ENCODE results near the gene ACOD1.

ACOD1 gene

DNA sequence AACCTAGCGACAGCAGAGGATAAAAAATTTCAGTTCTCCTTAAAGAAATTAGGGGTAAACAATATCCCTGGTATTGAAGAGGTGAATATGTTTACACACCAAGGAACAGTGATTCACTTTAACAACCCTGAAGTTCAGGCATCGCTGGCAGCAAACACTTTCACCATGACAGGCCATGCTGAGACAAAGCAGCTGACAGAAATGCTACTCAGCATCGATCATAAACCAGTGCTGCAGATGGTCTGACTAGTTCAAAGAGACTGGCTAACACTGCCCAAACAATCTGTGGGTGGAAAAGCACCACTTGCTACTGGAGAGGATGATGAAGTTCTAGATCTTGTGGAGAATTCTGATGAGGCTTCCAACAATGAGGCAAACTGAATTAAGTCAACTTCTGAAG lies 19.9 kb upstream of the ACOD1 start:
- 80 to 86% methylated on average over 2 of the region's 3 CpGs for WGBS, 2 experiments (ENCODE audit: insufficient coverage in 2 of 2)
- Histone ChIP-seq H3K9me3 (ENCODE audit: control insufficient read depth, low read length) (no peaks in the 10 kb centered on the region), H3K27ac (ENCODE audit: low read depth, low read length, severe bottlenecking) (no peak overlapping the region)

GRCh38 chr13:76929320-76929719 lies 19.0 kb upstream of the ACOD1 start:
- H3K9me3 ChIP-seq (ENCODE audit: control insufficient read depth, low read length) = no peaks in the 10 kb centered on the region
- no peaks in the 10 kb centered on the region for H3K4me1 ChIP-seq (ENCODE audit: control insufficient read depth, insufficient read depth, low read length, poor library complexity, severe bottlenecking)
- no peak overlapping the region for H3K4me3 ChIP-seq (ENCODE audit: extremely low read depth, insufficient read depth, low read length, poor library complexity, severe bottlenecking)
- no peaks in the 10 kb centered on the region for H3K36me3 ChIP-seq (ENCODE audit: control insufficient read depth, insufficient read depth, low read length)
- 88 to 93% methylated on average over 6 to 7 of the region's 8 CpGs for WGBS, 2 experiments (ENCODE audit: insufficient coverage in 2 of 2)
- H3K27ac ChIP-seq (ENCODE audit: low read depth, low read length, severe bottlenecking) = no peak overlapping the region

More for the DNA sequence above, 19.9 kb upstream of the ACOD1 start:
- Histone ChIP-seq H3K4me1 (ENCODE audit: control insufficient read depth, insufficient read depth, low read length, poor library complexity, severe bottlenecking) (no peaks in the 10 kb centered on the region), H3K4me3 (ENCODE audit: extremely low read depth, insufficient read depth, low read length, poor library complexity, severe bottlenecking) (no peak overlapping the region), H3K36me3 (ENCODE audit: control insufficient read depth, insufficient read depth, low read length) (no peaks in the 10 kb centered on the region)

DNA sequence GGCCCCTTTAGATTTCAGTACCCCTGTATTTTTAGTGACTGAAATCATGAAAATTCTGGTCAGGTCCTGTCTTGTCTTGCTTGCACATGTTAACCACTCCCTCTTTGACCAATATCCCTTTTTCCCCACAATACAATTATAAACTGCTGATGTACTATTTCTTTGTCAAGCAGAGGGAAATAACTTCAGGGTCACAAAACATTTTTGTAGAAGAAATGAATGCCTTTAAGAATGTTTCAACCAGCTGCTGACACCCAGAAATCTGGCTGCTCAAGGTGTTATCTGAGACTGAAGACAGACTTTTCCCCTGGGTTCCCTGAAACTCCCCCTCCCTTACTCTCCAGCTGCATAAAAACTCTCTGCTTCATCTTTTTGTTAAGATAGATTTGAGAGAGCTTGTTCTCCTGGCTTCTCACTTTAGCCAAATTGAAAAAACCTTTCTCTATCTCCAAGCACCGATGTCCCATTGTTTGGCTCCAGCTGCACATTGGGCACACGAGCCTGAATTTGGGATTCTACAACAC lies 18.4 kb upstream of the ACOD1 start:
- Histone ChIP-seq H3K4me1 (ENCODE audit: control insufficient read depth, insufficient read depth, low read length, poor library complexity, severe bottlenecking) (no peaks in the 10 kb centered on the region), H3K36me3 (ENCODE audit: control insufficient read depth, insufficient read depth, low read length) (no peaks in the 10 kb centered on the region), H3K27ac (ENCODE audit: low read depth, low read length, severe bottlenecking) (no peak overlapping the region), H3K4me3 (ENCODE audit: extremely low read depth, insufficient read depth, low read length, poor library complexity, severe bottlenecking) (no peak overlapping the region), H3K9me3 (ENCODE audit: control insufficient read depth, low read length) (no peaks in the 10 kb centered on the region)
- 86% methylated on average over 2 of the region's 2 CpGs; no CpG with 5 or more reads in 1 of the 2 experiments for WGBS, 2 experiments (ENCODE audit: insufficient coverage in 2 of 2)

GRCh38 chr13:76932076-76932475 lies 16.2 kb upstream of the ACOD1 start:
- Histone ChIP-seq H3K9me3 (ENCODE audit: control insufficient read depth, low read length) (no peaks in the 10 kb centered on the region), H3K4me3 (ENCODE audit: extremely low read depth, insufficient read depth, low read length, poor library complexity, severe bottlenecking) (no peak overlapping the region), H3K36me3 (ENCODE audit: control insufficient read depth, insufficient read depth, low read length) (no peaks in the 10 kb centered on the region), H3K4me1 (ENCODE audit: control insufficient read depth, insufficient read depth, low read length, poor library complexity, severe bottlenecking) (no peaks in the 10 kb centered on the region), H3K27ac (ENCODE audit: low read depth, low read length, severe bottlenecking) (no peak overlapping the region)
- 71% methylated on average over 1 to 3 of the region's 4 CpGs for WGBS, 2 experiments (ENCODE audit: insufficient coverage in 2 of 2)

GRCh38 chr13:76934671-76935070 lies 13.6 kb upstream of the ACOD1 start:
- WGBS, 2 experiments (ENCODE audit: insufficient coverage in 2 of 2) = no CpG with 5 or more reads among the region's 1 CpG
- Histone ChIP-seq H3K36me3 (ENCODE audit: control insufficient read depth, insufficient read depth, low read length) (no peaks in the 10 kb centered on the region), H3K27ac (ENCODE audit: low read depth, low read length, severe bottlenecking) (no peak overlapping the region), H3K4me1 (ENCODE audit: control insufficient read depth, insufficient read depth, low read length, poor library complexity, severe bottlenecking) (no peaks in the 10 kb centered on the region), H3K4me3 (ENCODE audit: extremely low read depth, insufficient read depth, low read length, poor library complexity, severe bottlenecking) (no peak overlapping the region), H3K9me3 (ENCODE audit: control insufficient read depth, low read length) (no peaks in the 10 kb centered on the region)

DNA sequence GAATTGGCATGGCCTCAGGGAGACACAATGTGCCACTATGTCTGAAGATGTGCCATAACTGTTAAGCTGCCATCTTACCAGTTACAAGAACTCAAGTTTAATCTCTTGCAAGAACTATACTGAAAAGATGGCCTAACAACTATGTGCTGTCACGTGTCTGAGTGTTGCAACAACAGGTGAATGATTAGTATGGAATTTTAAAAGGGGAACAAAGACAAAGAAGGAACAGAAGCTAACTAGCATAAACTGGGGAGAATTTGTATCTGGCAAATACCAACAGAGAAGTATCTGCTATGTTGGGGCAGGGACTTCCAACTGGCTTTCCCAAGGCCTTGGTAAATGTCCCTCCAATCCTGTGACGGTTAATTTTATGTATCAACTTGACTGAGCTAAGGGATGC lies 11.5 kb upstream of the ACOD1 start:
- H3K4me3 ChIP-seq (ENCODE audit: extremely low read depth, insufficient read depth, low read length, poor library complexity, severe bottlenecking) = no peak overlapping the region
- H3K27ac ChIP-seq (ENCODE audit: low read depth, low read length, severe bottlenecking) = no peak overlapping the region
- WGBS, 2 experiments (ENCODE audit: insufficient coverage in 2 of 2) = 90 to 100% methylated on average over 2 of the region's 2 CpGs
- H3K4me1 ChIP-seq (ENCODE audit: control insufficient read depth, insufficient read depth, low read length, poor library complexity, severe bottlenecking) = no peaks in the 10 kb centered on the region
- no peaks in the 10 kb centered on the region for H3K9me3 ChIP-seq (ENCODE audit: control insufficient read depth, low read length)
- no peaks in the 10 kb centered on the region for H3K36me3 ChIP-seq (ENCODE audit: control insufficient read depth, insufficient read depth, low read length)

- Histone ChIP-seq H3K36me3 (ENCODE audit: control insufficient read depth, insufficient read depth, low read length) (no peaks in the 10 kb centered on the region), H3K9me3 (ENCODE audit: control insufficient read depth, low read length) (no peaks in the 10 kb centered on the region), H3K4me3 (ENCODE audit: extremely low read depth, insufficient read depth, low read length, poor library complexity, severe bottlenecking) (no peak overlapping the region), H3K27ac (ENCODE audit: low read depth, low read length, severe bottlenecking) (no peak overlapping the region), H3K4me1 (ENCODE audit: control insufficient read depth, insufficient read depth, low read length, poor library complexity, severe bottlenecking) (no peaks in the 10 kb centered on the region)
- 90 to 93% methylated on average over 2 of the region's 2 CpGs for WGBS, 2 experiments (ENCODE audit: insufficient coverage in 2 of 2)
These were observed 11.0 kb upstream of the ACOD1 start for GRCh38 chr13:76937281-76937820.

GRCh38 chr13:76939215-76939614 lies 9.1 kb upstream of the ACOD1 start:
- Histone ChIP-seq H3K9me3 (ENCODE audit: control insufficient read depth, low read length) (no peaks in the 10 kb centered on the region), H3K4me3 (ENCODE audit: extremely low read depth, insufficient read depth, low read length, poor library complexity, severe bottlenecking) (no peak overlapping the region), H3K4me1 (ENCODE audit: control insufficient read depth, insufficient read depth, low read length, poor library complexity, severe bottlenecking) (no peaks in the 10 kb centered on the region), H3K27ac (ENCODE audit: low read depth, low read length, severe bottlenecking) (no peak overlapping the region), H3K36me3 (ENCODE audit: control insufficient read depth, insufficient read depth, low read length) (no peaks in the 10 kb centered on the region)
- WGBS, 2 experiments (ENCODE audit: insufficient coverage in 2 of 2) = no CpG with 5 or more reads among the region's 3 CpGs

DNA sequence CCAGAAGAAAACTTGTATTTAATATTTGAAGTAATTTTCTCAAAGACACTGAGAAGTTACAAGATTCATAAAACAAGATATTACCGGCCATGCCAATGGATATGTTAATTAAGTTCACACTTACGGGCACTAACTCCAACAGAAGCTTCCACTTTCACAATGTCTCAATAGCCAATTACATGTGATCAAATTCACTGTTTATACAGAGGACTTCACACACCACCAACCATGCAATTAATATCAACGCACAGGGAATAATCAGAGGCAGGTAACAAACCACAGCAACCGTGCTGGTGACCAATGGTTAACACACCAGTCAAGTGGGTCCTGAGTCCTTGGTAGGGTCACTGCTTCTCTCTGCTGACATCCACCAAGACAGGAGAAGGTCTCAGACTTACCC lies 5.9 kb upstream of the ACOD1 start:
- Histone ChIP-seq H3K27ac (ENCODE audit: low read depth, low read length, severe bottlenecking) (no peak overlapping the region), H3K9me3 (ENCODE audit: control insufficient read depth, low read length) (no peaks in the 10 kb centered on the region), H3K4me3 (ENCODE audit: extremely low read depth, insufficient read depth, low read length, poor library complexity, severe bottlenecking) (no peak overlapping the region), H3K36me3 (ENCODE audit: control insufficient read depth, insufficient read depth, low read length) (no peaks in the 10 kb centered on the region), H3K4me1 (ENCODE audit: control insufficient read depth, insufficient read depth, low read length, poor library complexity, severe bottlenecking) (no peaks in the 10 kb centered on the region)
- 94 to 100% methylated on average over 2 to 3 of the region's 4 CpGs for WGBS, 2 experiments (ENCODE audit: insufficient coverage in 2 of 2)

- H3K4me3 ChIP-seq (ENCODE audit: extremely low read depth, insufficient read depth, low read length, poor library complexity, severe bottlenecking) = no peak overlapping the region
- H3K27ac ChIP-seq (ENCODE audit: low read depth, low read length, severe bottlenecking) = no peak overlapping the region
- no peaks in the 10 kb centered on the region for H3K4me1 ChIP-seq (ENCODE audit: control insufficient read depth, insufficient read depth, low read length, poor library complexity, severe bottlenecking)
- no peaks in the 10 kb centered on the region for H3K36me3 ChIP-seq (ENCODE audit: control insufficient read depth, insufficient read depth, low read length)
- 91% methylated on average over 1 of the region's 2 CpGs for WGBS, 2 experiments (ENCODE audit: insufficient coverage in 2 of 2)
- H3K9me3 ChIP-seq (ENCODE audit: control insufficient read depth, low read length) = no peaks in the 10 kb centered on the region
These were observed 4.7 kb upstream of the ACOD1 start for GRCh38 chr13:76943646-76944045.

- no peak overlapping the region for H3K4me3 ChIP-seq (ENCODE audit: extremely low read depth, insufficient read depth, low read length, poor library complexity, severe bottlenecking)
- no peaks in the 10 kb centered on the region for H3K36me3 ChIP-seq (ENCODE audit: control insufficient read depth, insufficient read depth, low read length)
- H3K4me1 ChIP-seq (ENCODE audit: control insufficient read depth, insufficient read depth, low read length, poor library complexity, severe bottlenecking) = no peaks in the 10 kb centered on the region
- H3K27ac ChIP-seq (ENCODE audit: low read depth, low read length, severe bottlenecking) = no peak overlapping the region
- WGBS, 2 experiments (ENCODE audit: insufficient coverage in 2 of 2) = 80 to 88% methylated on average over 3 to 4 of the region's 4 CpGs
- H3K9me3 ChIP-seq (ENCODE audit: control insufficient read depth, low read length) = no peaks in the 10 kb centered on the region
These were observed 3.9 kb upstream of the ACOD1 start for GRCh38 chr13:76944456-76944855.
